NCI-H524 (cell line): Measurements from ENCODE around the gene EVA1A.
A peak's percentile ranks its signal among the peaks of the same experiment; 100 is the strongest.

Source experiments
- DNase-seq, 2 experiments: peaks; one replicate each; lab custom pipeline; 2025; lab: John Stamatoyannopoulos, UW

Gene EVA1A

DNA sequence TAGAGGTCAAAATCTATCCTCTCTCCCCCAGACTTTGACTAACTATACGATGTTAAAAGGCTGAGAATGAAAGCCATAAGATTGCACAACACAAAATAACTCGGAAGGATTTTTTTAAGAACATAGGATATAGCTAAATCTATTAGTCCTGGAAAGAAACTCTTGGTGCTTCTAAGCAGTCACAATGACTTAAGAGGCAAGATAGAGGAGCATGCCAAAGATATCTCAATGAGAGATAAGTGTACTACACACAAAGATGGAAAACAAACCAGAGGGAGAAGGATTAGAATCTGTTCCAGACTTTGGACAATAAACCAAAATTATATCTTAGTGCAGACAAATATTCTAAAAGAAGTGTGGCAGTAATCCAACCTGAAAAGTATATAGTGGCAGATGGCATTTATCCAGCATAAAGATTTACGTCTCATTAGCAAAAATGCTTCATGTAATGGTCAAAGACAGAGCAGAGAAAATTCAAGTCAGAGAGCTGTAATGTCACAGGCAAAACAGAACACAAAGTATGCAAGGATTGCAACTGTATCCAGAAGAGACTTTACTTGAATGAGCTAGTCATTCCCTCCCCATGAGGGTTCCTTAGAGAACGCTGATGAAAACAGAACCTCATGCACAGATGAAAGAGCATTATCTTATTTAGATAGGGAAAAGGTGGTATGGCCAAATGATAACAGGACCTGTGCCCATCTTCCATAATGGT is 28.8 kb upstream of the EVA1A start:
- peak in 1 of 2 experiments; percentile 22 for DNase-seq

DNA sequence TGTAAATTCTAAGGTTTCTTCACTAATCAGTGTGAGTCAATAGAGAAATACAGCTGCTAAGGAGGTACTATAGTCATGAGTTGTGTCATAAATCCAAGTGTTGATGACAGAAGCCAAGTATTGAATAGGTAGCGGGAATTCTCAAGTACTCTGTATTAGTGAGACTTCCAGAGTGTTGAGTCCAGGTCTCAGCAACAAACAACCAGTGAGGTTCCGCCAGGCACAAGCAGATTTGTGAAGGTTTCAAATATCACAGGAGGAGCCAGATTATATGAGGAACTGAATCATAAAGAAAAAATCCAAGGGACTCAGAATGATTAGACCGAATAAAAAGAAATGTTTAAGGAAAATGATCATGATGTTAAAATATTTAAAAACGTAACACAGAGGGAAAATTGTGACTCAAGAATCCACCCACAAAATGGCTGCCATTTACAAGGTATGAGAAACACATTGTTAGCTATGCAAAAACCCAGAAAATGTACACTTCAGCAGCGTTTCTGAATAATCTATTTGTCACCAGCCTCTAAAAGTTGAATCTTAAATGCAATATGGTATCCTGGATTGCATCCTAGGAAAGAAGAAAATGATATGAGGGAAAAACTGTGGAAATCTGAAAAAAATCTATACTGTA is 27.3 kb upstream of the EVA1A start:
- peak; percentile 4 to 10 for DNase-seq

DNA sequence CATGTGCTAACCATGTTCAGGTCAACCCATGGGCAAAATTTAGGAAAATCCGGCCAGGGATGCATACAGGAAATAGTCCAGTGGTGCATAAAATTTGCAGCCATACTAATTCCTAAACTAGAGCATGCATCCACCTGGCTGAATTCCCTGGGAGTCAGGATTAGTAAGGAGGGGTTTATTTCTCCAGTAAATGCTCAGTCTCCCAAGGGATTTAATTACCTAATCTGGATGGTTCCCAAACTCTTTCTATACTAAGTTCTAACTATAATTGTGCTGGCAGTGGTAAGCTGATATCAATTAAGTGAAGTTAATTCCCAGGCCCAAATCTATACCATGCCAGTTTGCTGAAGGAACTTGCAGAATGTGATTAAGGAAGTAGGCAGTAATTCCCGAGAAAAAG is 26.2 kb upstream of the EVA1A start:
- DNase-seq: peak; percentile 6 to 71

GRCh38 chr2:75582840-75583239 is 22.1 kb upstream of the EVA1A start:
- DNase-seq: no peak

DNA sequence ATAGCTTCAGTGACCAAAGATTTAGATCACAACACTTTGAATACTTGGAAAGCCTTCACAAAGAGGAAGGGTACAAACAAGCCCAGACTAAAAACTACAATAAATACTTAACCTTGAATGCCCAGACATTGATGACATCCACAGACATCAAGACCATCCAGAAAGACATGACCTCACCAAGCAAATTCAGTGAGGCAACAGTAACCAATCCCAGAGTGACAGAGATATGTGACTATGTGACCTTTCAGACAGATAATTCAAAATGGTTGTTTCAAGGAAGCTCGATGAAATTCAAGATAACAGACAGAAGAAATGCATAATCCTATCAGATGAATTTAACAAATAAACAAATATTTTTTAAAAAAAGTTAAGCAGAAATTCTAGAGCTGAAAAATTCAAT is 19.9 kb upstream of the EVA1A start:
- DNase-seq: no peak

GRCh38 chr2:75580156-75580555 is 19.4 kb upstream of the EVA1A start:
- DNase-seq: no peak

DNA sequence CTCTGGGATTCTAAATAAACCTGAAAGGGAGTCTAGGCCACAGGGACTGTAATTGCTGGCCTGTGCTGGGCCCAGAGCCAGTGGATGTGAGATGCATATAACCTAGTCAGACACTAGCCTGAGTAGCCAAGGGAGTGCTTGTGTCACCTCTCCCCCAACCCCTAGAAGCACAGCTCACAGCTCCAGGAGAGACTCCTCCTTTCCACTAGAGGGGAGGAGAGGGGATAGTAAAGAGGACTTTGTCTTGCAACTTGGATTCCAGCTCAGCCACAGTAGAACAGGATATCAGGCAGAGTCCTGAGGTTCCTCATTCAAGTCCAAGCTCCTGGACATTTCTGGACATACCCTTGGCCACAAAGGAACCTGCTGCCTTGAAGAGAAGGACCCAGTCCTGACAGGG is 18.4 kb upstream of the EVA1A start:
- DNase-seq: no peak

DNA sequence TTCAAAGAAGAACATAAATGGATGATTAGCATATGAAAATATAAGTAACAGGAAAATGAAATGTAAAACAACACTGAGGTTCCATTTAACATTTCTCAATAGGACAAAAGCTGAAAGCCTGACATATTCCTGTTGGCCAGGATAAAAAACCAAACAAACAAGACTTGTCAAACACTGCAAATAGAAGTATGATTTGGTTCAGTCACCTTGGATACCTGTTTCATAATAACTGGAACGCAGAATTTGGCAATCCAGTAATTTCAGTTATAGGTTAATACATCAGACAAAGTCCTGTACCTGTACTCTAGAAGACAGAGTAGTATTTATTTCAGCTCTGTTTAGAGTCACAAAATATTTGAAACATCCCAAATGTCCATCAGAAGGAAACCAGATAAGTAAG is 16.5 kb upstream of the EVA1A start:
- DNase-seq: no peak

- DNase-seq: no peak
Observed at GRCh38 chr2:75574106-75574505, 13.4 kb upstream of the EVA1A start.

- DNase-seq: no peak
Observed at GRCh38 chr2:75573145-75573878, 12.6 kb upstream of the EVA1A start.

GRCh38 chr2:75571730-75572430 is 11.1 kb upstream of the EVA1A start:
- DNase-seq: no peak

DNA sequence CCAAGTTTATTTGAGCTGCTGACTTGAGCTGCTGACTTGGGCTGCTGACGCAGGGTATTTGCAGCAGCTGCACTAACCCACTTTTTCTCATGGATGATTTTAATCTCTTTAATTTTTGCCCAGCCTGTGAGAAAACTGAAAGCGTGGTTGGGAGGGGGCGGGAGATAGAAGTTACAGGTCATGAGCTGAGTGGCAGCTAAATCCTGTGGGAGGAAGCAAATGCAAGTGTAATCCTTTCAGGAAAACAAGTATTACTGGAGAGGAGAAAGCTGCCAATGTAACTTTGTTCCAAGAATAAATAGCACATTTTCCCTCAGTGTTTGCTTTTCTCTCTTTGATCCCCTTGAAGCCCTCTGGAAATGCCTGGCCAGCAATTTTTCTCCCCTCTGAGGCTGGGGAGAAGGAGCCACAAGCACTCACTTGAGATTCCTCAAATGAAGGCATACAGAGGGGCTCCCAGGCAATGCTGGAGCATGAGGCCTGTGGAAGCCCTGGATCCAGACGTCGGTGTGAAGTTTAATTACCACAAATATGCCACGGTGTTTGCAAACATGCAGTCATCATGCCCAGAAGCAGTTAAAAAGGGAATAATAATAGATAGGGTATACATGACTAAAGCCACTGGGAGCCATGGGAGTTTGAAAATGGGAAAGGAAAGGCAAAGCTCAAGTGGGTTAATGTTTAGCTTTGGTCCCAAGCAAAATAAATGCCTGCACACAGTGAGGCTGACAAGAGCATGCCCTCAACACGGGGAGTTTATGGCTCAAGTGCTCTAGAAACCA is 10.4 kb upstream of the EVA1A start:
- peak in 1 of 2 experiments; percentile 51 for DNase-seq

- DNase-seq: no peak
Observed at GRCh38 chr2:75570024-75570947, 9.5 kb upstream of the EVA1A start.

DNA sequence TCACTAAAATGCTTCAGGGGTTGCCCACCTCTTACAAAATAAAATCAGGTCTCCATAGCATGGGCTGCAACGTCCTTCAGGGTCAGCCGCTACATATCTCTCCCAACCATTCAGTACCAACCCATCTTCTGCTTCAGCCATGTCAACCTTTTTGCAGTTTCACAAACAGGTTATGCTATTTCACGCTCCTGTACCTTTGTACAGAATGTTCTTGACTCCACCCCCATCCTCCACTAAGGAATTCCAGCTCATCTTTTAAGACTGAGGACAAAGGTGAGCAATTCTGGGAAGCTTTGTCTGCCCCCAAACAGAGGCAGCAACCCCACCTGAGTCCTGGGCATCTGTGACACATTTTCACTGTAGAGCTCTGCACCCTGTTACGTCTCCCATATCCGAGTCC is 8.8 kb upstream of the EVA1A start:
- no peak for DNase-seq

GRCh38 chr2:75568174-75568573 is 7.4 kb upstream of the EVA1A start:
- DNase-seq: no peak

DNA sequence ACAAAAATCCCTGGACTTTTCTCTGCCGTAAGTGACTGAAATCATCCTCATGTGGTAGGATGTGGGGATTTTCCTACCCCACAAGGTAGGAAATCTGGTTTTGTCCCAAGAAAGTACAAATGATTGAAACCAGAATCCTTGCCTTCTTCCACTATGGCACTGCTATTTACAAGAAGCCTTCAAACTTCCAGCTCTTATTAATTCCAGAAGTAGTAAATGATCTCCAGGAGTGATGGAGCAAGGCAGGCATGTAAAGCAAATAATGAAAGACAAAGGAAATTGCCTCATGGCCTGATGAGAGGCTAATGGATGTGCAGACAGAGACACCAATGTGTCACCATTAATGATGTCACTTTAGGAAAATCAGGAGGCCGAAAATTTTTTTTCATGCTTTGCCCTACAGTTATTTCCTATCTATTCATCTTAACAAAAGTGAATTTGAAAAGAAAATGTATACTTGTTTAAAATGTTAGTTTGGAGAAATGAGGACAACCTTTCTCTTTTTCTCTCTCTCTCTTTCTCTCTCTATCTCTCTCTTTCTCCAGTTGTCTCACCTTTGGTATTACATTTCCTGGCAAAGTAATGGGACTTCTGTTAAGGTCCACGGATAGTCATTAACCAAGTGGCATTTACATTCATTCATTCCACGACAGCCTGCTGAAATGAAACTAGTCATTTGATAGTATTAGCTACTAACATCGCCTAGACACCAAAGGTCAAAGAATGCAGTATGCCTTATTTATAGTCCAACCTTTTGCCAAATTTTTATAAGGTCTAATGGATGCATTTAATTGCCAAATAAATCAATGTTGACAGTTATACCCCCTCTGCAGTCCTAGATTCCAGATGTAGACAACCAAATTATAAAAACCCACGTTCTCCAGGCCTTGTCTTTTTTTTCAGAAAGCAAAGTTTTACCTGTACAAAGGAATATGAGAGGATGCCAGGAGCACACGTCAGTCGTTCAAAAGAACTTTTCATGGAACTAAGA is 5.0 kb upstream of the EVA1A start:
- DNase-seq: no peak

- no peak for DNase-seq
Observed at GRCh38 chr2:75564713-75565359, 4.1 kb upstream of the EVA1A start.

DNA sequence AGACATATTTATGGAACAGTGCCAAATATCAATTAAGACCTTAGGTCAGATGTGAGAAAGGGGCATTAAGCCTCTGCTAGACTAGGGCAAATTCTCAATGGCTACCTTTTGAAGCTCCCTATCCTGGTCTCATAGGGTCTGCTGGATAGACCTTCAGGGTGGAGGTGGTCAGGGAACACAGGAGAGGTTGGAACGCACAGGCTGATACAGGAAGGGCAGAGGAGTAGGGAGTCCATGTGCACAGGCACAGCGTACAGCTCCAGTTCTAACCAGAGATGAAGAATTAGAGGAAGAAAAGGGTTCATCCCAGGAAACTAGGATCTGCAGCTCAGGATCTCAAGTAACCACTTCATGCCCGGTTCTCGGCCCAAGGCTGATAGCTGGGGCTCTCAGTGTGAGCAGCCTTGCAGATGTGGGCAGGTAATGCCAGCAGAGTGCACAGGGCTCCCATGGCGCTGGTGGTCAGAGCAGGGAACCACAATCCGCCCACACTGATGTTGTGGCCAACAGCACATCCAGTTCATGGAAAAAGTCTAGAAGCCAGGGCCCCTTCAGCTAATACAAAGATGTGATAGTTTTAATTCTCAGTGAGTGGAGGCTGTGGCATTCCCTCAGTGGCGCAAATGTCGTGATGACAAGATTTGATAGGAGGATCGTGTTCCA is 3.4 kb upstream of the EVA1A start:
- no peak for DNase-seq
